HepG2 (cell line): ENCODE measurements around the gene SSBP2. TPM values are rescaled to one million over a fixed set of nuclear protein-coding genes. Genes with fewer than 3 reads are reported as not detected.

ENCODE experiments used
- E2F5 ChIP-seq: sonication (generic); formaldehyde crosslinking; conservative IDR thresholded peaks from 2 replicates; pipeline ENCODE4 v1.4.0; 2020; ENCODE audit warnings: missing genetic modification reagents
- EHMT2 ChIP-seq: fragments of 200-600 bp; sonication (generic); IDR thresholded peaks from 2 replicates; pipeline ENCODE4 v1.7.0; 2017; ENCODE audit warnings: antibody characterized with exemption, low read depth, low read length, borderline replicate concordance
- HNRNPL ChIP-seq: fragments of 200-400 bp; formaldehyde crosslinking; IDR thresholded peaks from 2 replicates; pipeline ENCODE4 v1.6.1; 2017; ENCODE audit warnings: mild to moderate bottlenecking, low read depth, low read length
- HOXA5 ChIP-seq: sonication (generic); formaldehyde crosslinking; IDR thresholded peaks from 2 replicates; pipeline ENCODE4 v1.4.0; 2020; ENCODE audit warnings: missing genetic modification reagents
- HOXA7 ChIP-seq: sonication (generic); formaldehyde crosslinking; IDR thresholded peaks from 2 replicates; pipeline ENCODE4 v1.8.1; 2022; ENCODE audit warnings: mild to moderate bottlenecking, missing genetic modification reagents, moderate library complexity
- JUN ChIP-seq: sonication (generic); formaldehyde crosslinking; IDR thresholded peaks from 2 replicates; pipeline ENCODE4 v1.4.0; 2020; ENCODE audit warnings: mild to moderate bottlenecking, missing genetic modification reagents
- KLF11 ChIP-seq: IDR thresholded peaks from 2 replicates; pipeline ENCODE4 v1.6.1; 2016; ENCODE audit warnings: missing compliant biosample characterization
- MIXL1 ChIP-seq: IDR thresholded peaks from 2 replicates; pipeline ENCODE4 v1.6.1; 2016
- MYNN ChIP-seq: sonication (generic); formaldehyde crosslinking; IDR thresholded peaks from 2 replicates; pipeline ENCODE4 v1.4.0; 2020; ENCODE audit warnings: mild to moderate bottlenecking, low read depth, missing genetic modification reagents
- PLSCR1 ChIP-seq: sonication (generic); formaldehyde crosslinking; IDR thresholded peaks from 2 replicates; pipeline ENCODE4 v1.5.0; 2020; ENCODE audit warnings: missing genetic modification reagents, mild to moderate bottlenecking, borderline replicate concordance
- RNF219 ChIP-seq: sonication (generic); formaldehyde crosslinking; IDR thresholded peaks from 2 replicates; pipeline ENCODE4 v1.5.0; 2020; ENCODE audit warnings: mild to moderate bottlenecking, missing genetic modification reagents
- RXRA ChIP-seq: sonication (generic); formaldehyde crosslinking; IDR thresholded peaks from 2 replicates; pipeline ENCODE4 v1.5.1; 2020; ENCODE audit warnings: missing genetic modification reagents
- SIN3B ChIP-seq: fragments of 150-350 bp; IDR thresholded peaks from 2 replicates; pipeline ENCODE4 v1.6.1; 2014; ENCODE audit warnings: low read length
- SMAD9 ChIP-seq: sonication (generic); formaldehyde crosslinking; IDR thresholded peaks from 2 replicates; pipeline ENCODE4 v1.5.1; 2020; ENCODE audit warnings: mild to moderate bottlenecking, missing genetic modification reagents
- SPEN ChIP-seq: sonication (generic); formaldehyde crosslinking; IDR thresholded peaks from 2 replicates; pipeline ENCODE4 v1.5.1; 2020; ENCODE audit warnings: low read depth, mild to moderate bottlenecking, missing genetic modification reagents
- TOPORS ChIP-seq: sonication (generic); formaldehyde crosslinking; IDR thresholded peaks from 2 replicates; pipeline ENCODE4 v1.8.0; 2023; ENCODE audit warnings: mild to moderate bottlenecking, missing genetic modification reagents
- ZKSCAN8 ChIP-seq: IDR thresholded peaks from 2 replicates; pipeline ENCODE4 v1.6.1; 2016; ENCODE audit warnings: borderline replicate concordance, missing genetic modification reagents, missing compliant biosample characterization
- ZNF232 ChIP-seq: sonication (generic); formaldehyde crosslinking; IDR thresholded peaks from 2 replicates; pipeline ENCODE4 v1.4.0; 2020; ENCODE audit warnings: missing genetic modification reagents, borderline replicate concordance
- ZNF24 ChIP-seq: fragments of 450-650 bp; IDR thresholded peaks from 2 replicates; pipeline ENCODE4 v1.6.1; 2017; ENCODE audit warnings: antibody characterized with exemption, mild to moderate bottlenecking
- ZNF329 ChIP-seq: sonication (generic); formaldehyde crosslinking; IDR thresholded peaks from 2 replicates; pipeline ENCODE4 v1.9.0; 2021; ENCODE audit warnings: low read depth, mild to moderate bottlenecking, missing genetic modification reagents
- ZNF34 ChIP-seq: sonication (generic); formaldehyde crosslinking; IDR thresholded peaks from 2 replicates; pipeline ENCODE4 v1.4.0; 2020; ENCODE audit warnings: mild to moderate bottlenecking, missing genetic modification reagents, borderline replicate concordance
- ZNF451 ChIP-seq: sonication (generic); formaldehyde crosslinking; IDR thresholded peaks from 2 replicates; pipeline ENCODE4 v1.5.0; 2020; ENCODE audit warnings: mild to moderate bottlenecking, missing genetic modification reagents
- ZNF580 ChIP-seq: IDR thresholded peaks from 2 replicates; pipeline ENCODE4 v1.6.1; 2016; ENCODE audit warnings: low read depth, borderline replicate concordance
- ZNF629 ChIP-seq: sonication (generic); formaldehyde crosslinking; conservative IDR thresholded peaks from 2 replicates; pipeline ENCODE4 v1.5.0; 2020; ENCODE audit warnings: missing genetic modification reagents
- ZNF691 ChIP-seq: sonication (generic); formaldehyde crosslinking; IDR thresholded peaks from 2 replicates; pipeline ENCODE4 v1.4.0; 2020; ENCODE audit warnings: missing genetic modification reagents, low read depth, mild to moderate bottlenecking, borderline replicate concordance
- ZNF720 ChIP-seq: sonication (generic); formaldehyde crosslinking; IDR thresholded peaks from 2 replicates; pipeline ENCODE4 v1.4.0; 2020; ENCODE audit warnings: missing genetic modification reagents
- ZNF747 ChIP-seq: sonication (generic); formaldehyde crosslinking; IDR thresholded peaks from 2 replicates; pipeline ENCODE4 v1.8.1; 2023; ENCODE audit warnings: missing genetic modification reagents, mild to moderate bottlenecking, borderline replicate concordance
- ZNF781 ChIP-seq: sonication (generic); formaldehyde crosslinking; IDR thresholded peaks from 2 replicates; pipeline ENCODE4 v1.5.1; 2020; ENCODE audit warnings: borderline replicate concordance, mild to moderate bottlenecking, missing genetic modification reagents; ENCODE audit errors: not compliant biosample characterization
- ZSCAN22 ChIP-seq: sonication (generic); formaldehyde crosslinking; IDR thresholded peaks from 2 replicates; pipeline ENCODE4 v1.4.0; 2020; ENCODE audit warnings: mild to moderate bottlenecking, missing genetic modification reagents
- polyA plus RNA-seq, 8 experiments: library from polyadenylated mRNA; depleted of rRNA in 3 of 8; stranded (reverse) in 7 of 8; unstranded in 1 of 8; fragments of >200 nt; fragmentation: Illumina TruSeq in 4 of 8; extraction: Trizol in 4 of 8; gene quantifications; 2 replicates each; pipeline versions ENCODE4 v1.2.1 to v1.2.3, GENCODE V29; 2011 to 2016; ENCODE audit warnings: low read depth in 4 of 8, missing spikeins in 1 of 8, mixed read lengths in 1 of 8; ENCODE audit not compliant: insufficient read depth in 1 of 8
- total RNA-seq, 5 experiments: library from RNA; depleted of rRNA; stranded (reverse); fragments of >200 nt; fragmentation: Illumina TruSeq; extraction: Trizol; gene quantifications; 2 replicates each; pipeline ENCODE4 v1.2.3, GENCODE V29; 2016; ENCODE audit warnings: low read depth in 1 of 5

SSBP2 gene
- total and polyA plus RNA-seq, 2 of the 13 experiments (the other 11 are each of a cell fraction or from before 2014, with no cell fraction given) = 0.16 TPM; not detected in 1

GRCh38 chr5:81371354-81371876 is 379.5 kb downstream of the SSBP2 start (continued):
- TF ChIP-seq ZNF451 (CRISPR knock-in tag) (no peak), ZNF580 (CRISPR knock-in tag) (no peak), HOXA7 (no peak), HOXA5 (CRISPR knock-in tag) (no peak), PLSCR1 (CRISPR knock-in tag) (no peak), E2F5 (no peak), ZKSCAN8 (CRISPR knock-in tag) (no peak), RNF219 (CRISPR knock-in tag) (no peak), ZNF747 (CRISPR knock-in tag) (no peak), MYNN (CRISPR knock-in tag) (no peak), ZNF691 (CRISPR knock-in tag) (no peak), SPEN (CRISPR knock-in tag) (no peak), ZNF720 (CRISPR knock-in tag) (no peak), ZNF232 (no peak), SIN3B (no peak), EHMT2 (no peak), ZNF24 (no peak), ZNF34 (no peak), ZNF781 (no peak), SMAD9 (no peak), KLF11 (CRISPR knock-in tag) (no peak), HNRNPL (no peak), MIXL1 (no peak; the same call in 1 of the 2 replicates), ZSCAN22 (CRISPR knock-in tag) (no peak), JUN (CRISPR knock-in tag) (no peak), RXRA (CRISPR knock-in tag) (no peak; the same call in 1 of the 2 replicates), ZNF629 (no peak), TOPORS (CRISPR knock-in tag) (no peak), ZNF329 (CRISPR knock-in tag) (no peak)
